Measurements from ENCODE around the gene SLC18B1.

The SLC18B1 gene

DNA sequence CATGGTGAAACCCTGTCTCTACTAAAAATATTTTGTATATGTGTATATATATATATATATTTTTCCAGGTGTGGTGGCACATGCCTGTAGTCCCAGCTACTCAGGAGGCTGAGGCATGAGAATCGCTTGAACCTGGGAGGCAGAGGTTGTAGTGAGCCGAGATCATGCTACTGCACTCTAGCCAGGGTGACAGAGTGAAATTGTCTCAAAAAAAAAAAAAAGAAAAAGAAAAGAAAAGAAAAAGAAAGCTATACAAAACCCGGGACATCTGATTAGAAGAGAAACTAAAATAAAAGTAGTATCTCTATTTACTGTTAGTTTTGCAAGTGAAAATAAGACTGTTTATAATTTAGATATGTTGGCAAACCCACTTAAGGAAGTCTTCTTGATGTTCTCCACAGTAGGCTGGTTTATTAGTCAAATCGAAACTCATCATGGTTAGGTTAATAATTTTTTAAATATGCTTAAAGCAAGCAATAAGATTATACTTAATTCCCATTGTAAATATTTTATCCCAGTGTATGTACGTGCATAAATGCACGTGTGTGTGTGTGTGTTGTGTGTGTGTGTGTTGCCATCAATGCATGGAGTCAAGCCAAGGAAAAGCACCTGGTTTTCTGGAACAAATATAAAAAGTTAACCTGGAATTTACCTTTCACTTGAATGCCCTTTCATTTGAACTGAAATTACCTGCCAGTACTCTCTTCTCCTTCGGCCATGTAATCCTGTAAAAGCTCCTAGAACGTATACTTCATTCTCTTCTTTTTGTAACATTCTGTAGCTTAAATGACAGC is 47.8 kb downstream of the SLC18B1 start:
- H3K9me3 ChIP-seq (ENCODE audit: low read length): no peaks in the 10 kb centered on the region
- no peaks in the 10 kb centered on the region for H3K27me3 ChIP-seq (ENCODE audit: insufficient read depth, low read length)
- no peak overlapping the region for H2AFZ ChIP-seq (ENCODE audit: low read depth, low read length)
- H3K4me1 ChIP-seq (ENCODE audit: insufficient read depth, low read length): no peaks in the 10 kb centered on the region
- no peak overlapping the region for H3K4me3 ChIP-seq (ENCODE audit: low read length)
- no peaks in the 10 kb centered on the region for H3K36me3 ChIP-seq (ENCODE audit: insufficient read depth, low read length)

DNA sequence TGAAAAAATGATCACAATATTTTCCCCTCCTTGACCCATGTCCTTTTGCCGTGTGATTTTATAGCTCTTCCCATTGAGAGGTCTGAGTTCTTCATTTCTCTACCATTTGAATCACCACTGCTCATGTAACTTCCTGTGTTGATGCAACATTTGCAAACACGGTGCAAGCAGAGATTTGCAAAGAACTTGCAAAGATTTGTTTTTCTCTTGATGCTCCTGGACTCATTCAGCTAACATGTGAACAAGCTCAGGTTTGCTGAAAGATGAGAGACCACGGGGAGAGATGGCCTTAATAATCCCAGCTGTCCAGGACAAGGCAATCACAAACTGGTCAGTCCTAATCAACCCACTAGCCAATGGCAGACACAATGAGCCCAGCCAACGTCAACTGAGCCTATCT is 49.3 kb downstream of the SLC18B1 start:
- H2AFZ ChIP-seq (ENCODE audit: low read depth, low read length): no peak overlapping the region
- H3K9me3 ChIP-seq (ENCODE audit: low read length): no peaks in the 10 kb centered on the region
- H3K36me3 ChIP-seq (ENCODE audit: insufficient read depth, low read length): no peaks in the 10 kb centered on the region
- no peaks in the 10 kb centered on the region for H3K27me3 ChIP-seq (ENCODE audit: insufficient read depth, low read length)
- H3K4me3 ChIP-seq (ENCODE audit: low read length): no peak overlapping the region
- no peaks in the 10 kb centered on the region for H3K4me1 ChIP-seq (ENCODE audit: insufficient read depth, low read length)

DNA sequence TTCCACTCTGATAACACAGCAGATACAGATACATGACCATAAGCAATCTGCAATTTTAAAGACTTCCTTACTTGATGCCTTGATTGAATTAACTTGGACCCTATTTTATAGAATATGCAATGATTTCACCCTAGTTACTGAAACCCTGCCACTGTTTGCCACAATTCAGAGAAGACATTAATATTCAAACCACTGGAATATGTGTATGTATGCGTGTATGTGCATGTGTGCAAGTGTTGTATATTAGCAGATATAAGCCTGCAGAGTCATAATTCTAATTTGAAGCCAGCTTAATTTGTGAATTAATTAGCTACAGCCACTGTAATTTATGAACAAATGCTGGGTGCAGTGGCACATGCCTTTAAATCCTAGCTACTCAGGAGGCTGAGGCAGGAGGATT is 50.0 kb downstream of the SLC18B1 start:
- Histone ChIP-seq H3K9me3 (ENCODE audit: low read length) (no peaks in the 10 kb centered on the region), H3K4me3 (ENCODE audit: low read length) (no peak overlapping the region), H3K36me3 (ENCODE audit: insufficient read depth, low read length) (no peaks in the 10 kb centered on the region), H3K4me1 (ENCODE audit: insufficient read depth, low read length) (no peaks in the 10 kb centered on the region), H3K27me3 (ENCODE audit: insufficient read depth, low read length) (no peaks in the 10 kb centered on the region), H2AFZ (ENCODE audit: low read depth, low read length) (no peak overlapping the region)

DNA sequence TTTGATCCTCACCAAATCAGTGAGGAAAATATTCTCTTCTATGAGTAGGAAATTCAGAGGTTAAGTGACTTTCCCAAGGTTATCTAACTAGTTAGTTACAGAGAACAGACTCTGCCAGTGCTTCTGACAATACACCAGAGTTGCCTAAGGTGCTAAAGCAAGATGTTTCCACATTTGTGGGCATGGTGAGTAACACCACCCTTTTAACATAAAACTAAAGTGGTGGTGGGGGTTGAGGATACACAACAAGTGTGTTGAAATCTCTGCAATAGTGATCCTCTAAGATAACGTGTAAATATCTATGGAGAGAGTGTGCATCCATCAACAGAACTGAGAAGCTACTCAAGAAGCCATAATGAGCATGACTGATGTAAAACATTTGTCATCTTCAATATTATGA is 52.4 kb downstream of the SLC18B1 start:
- Histone ChIP-seq H2AFZ (ENCODE audit: low read depth, low read length) (no peak overlapping the region), H3K36me3 (ENCODE audit: insufficient read depth, low read length) (no peaks in the 10 kb centered on the region), H3K4me3 (ENCODE audit: low read length) (no peak overlapping the region), H3K27me3 (ENCODE audit: insufficient read depth, low read length) (no peaks in the 10 kb centered on the region), H3K4me1 (ENCODE audit: insufficient read depth, low read length) (no peaks in the 10 kb centered on the region), H3K9me3 (ENCODE audit: low read length) (no peaks in the 10 kb centered on the region)

DNA sequence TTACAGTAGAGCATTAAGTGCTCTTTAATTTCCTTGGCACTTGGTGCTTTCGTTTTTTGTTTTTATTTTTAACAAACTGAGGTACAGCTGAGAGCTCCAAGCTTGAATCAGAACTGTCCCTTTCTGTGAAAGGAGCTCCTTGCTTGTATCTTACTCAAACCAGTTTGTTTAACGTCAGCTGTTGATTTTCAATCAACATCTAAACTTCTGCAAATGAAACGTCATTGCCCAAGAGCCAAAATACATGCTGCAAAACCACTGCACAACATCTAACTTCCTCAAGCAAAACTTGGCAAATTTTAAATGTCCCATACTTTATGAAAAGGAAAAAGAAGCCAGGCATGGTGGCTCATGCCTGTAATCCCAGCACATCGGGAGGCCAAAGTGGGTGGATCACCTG is 55.9 kb downstream of the SLC18B1 start:
- no peaks in the 10 kb centered on the region for H3K4me1 ChIP-seq (ENCODE audit: insufficient read depth, low read length)
- no peak overlapping the region for H2AFZ ChIP-seq (ENCODE audit: low read depth, low read length)
- H3K9me3 ChIP-seq (ENCODE audit: low read length): no peaks in the 10 kb centered on the region
- no peaks in the 10 kb centered on the region for H3K36me3 ChIP-seq (ENCODE audit: insufficient read depth, low read length)
- no peak overlapping the region for H3K4me3 ChIP-seq (ENCODE audit: low read length)
- H3K27me3 ChIP-seq (ENCODE audit: insufficient read depth, low read length): no peaks in the 10 kb centered on the region

DNA sequence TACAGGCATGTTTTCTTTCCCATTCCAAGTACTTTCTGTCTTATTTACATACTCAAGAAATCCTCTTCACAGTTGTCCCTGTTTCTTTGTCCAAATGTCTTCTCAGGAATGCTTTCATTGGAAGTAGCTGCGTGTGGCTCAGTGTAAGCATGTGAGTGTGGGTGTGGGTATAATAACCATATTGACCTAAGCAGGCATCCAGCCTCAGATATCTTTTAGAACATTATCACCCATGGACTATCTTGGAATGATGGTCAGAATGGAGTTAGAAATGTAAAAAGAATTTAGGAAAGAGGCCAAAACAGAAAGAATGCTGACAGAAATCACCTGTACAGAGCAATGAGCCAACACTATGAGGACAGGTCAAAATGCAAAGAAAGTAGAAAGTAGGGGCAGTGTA is 57.2 kb downstream of the SLC18B1 start:
- no peak overlapping the region for H3K4me3 ChIP-seq (ENCODE audit: low read length)
- H3K27me3 ChIP-seq (ENCODE audit: insufficient read depth, low read length): no peaks in the 10 kb centered on the region
- no peaks in the 10 kb centered on the region for H3K36me3 ChIP-seq (ENCODE audit: insufficient read depth, low read length)
- no peak overlapping the region for H2AFZ ChIP-seq (ENCODE audit: low read depth, low read length)
- no peaks in the 10 kb centered on the region for H3K9me3 ChIP-seq (ENCODE audit: low read length)
- H3K4me1 ChIP-seq (ENCODE audit: insufficient read depth, low read length): no peaks in the 10 kb centered on the region

DNA sequence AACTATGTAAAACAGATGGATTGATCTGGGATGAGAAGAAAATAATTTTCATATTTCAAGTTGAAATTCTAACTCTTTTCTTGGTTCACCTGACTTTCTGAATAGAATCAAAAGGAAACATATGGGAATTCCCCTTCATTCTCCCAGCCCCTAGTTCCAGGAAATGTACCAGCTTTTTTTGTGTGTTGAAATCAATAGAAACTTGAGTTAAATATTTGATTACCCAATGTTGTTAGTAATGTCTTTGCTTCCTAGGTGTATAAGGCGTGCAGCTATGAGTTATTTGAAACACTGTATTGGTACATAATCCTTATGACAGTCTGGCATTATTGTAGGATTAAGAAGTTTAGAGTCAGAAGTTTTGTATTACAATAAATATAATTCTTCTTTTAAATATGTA is 62.2 kb downstream of the SLC18B1 start:
- Histone ChIP-seq H3K4me1 (ENCODE audit: insufficient read depth, low read length) (no peaks in the 10 kb centered on the region), H3K9me3 (ENCODE audit: low read length) (no peaks in the 10 kb centered on the region), H2AFZ (ENCODE audit: low read depth, low read length) (no peak overlapping the region), H3K36me3 (ENCODE audit: insufficient read depth, low read length) (no peaks in the 10 kb centered on the region), H3K27me3 (ENCODE audit: insufficient read depth, low read length) (no peaks in the 10 kb centered on the region), H3K4me3 (ENCODE audit: low read length) (no peak overlapping the region)

DNA sequence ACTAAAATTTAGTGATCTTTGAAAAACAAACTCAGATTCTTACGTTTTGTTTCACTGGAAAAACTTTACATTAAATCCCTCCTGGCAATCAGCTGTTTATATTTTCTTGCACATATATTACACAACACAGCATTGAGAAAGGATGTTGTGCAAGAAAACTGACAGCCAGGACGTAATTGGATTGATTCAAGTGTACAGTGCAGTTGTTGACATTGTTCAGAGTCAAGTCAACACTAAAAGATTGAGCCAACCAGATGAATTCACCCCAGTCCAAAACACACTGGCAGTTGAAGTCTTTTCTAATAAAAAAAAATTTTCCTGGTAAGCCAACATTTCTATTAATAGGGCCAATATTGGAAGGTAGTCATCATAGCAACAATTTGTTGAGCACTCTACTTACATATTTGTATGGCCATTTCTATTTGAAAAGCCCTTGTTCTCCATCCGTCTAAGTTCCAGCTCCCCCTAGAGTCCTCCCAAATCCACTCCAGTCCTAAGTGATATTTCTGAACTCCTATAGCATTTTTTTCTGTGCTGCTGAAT is 63.7 kb downstream of the SLC18B1 start:
- no peaks in the 10 kb centered on the region for H3K27me3 ChIP-seq (ENCODE audit: insufficient read depth, low read length)
- no peaks in the 10 kb centered on the region for H3K36me3 ChIP-seq (ENCODE audit: insufficient read depth, low read length)
- no peak overlapping the region for H2AFZ ChIP-seq (ENCODE audit: low read depth, low read length)
- H3K4me3 ChIP-seq (ENCODE audit: low read length): no peak overlapping the region
- H3K9me3 ChIP-seq (ENCODE audit: low read length): no peaks in the 10 kb centered on the region
- no peaks in the 10 kb centered on the region for H3K4me1 ChIP-seq (ENCODE audit: insufficient read depth, low read length)

DNA sequence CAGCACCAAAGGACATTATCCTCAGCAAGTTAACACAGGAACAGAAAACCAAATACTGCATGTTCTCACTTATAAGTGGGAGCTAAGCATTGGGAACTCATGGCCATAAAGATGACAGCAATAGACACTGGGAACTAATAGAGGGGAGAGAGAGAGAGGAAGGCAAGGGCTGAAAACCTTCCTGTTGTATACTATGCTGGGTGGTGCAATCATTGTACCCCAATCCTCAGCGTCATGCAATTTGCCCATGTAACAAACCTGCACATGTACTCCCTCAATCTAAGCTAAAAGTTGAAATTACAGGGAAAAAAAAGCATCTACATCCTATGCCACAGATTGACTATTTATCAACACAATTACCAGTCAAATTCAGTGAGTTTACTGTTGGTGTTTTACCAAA is 64.6 kb downstream of the SLC18B1 start:
- H3K9me3 ChIP-seq (ENCODE audit: low read length): no peaks in the 10 kb centered on the region
- no peaks in the 10 kb centered on the region for H3K4me1 ChIP-seq (ENCODE audit: insufficient read depth, low read length)
- no peaks in the 10 kb centered on the region for H3K36me3 ChIP-seq (ENCODE audit: insufficient read depth, low read length)
- H3K27me3 ChIP-seq (ENCODE audit: insufficient read depth, low read length): no peaks in the 10 kb centered on the region
- no peak overlapping the region for H2AFZ ChIP-seq (ENCODE audit: low read depth, low read length)
- no peak overlapping the region for H3K4me3 ChIP-seq (ENCODE audit: low read length)

DNA sequence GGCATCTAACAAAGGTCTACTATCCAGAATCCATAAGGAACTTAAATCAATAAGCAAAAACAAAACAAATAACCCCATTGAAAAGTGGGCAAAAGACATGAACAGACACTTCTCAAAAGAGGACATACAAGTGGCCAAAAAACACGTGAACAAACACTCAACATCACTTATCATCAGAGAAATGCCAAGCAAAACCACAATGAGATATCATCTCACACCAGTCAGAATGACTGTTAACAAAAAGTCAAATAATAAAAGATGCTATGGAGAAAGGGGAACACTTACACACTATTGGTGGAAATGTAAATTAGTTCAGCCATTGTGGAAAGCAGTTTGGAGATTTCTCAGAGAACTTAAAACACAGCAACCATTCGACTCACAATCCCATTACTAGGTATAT is 65.2 kb downstream of the SLC18B1 start:
- H3K4me3 ChIP-seq (ENCODE audit: low read length): no peak overlapping the region
- no peak overlapping the region for H2AFZ ChIP-seq (ENCODE audit: low read depth, low read length)
- no peaks in the 10 kb centered on the region for H3K36me3 ChIP-seq (ENCODE audit: insufficient read depth, low read length)
- H3K27me3 ChIP-seq (ENCODE audit: insufficient read depth, low read length): no peaks in the 10 kb centered on the region
- no peaks in the 10 kb centered on the region for H3K4me1 ChIP-seq (ENCODE audit: insufficient read depth, low read length)
- H3K9me3 ChIP-seq (ENCODE audit: low read length): no peaks in the 10 kb centered on the region

DNA sequence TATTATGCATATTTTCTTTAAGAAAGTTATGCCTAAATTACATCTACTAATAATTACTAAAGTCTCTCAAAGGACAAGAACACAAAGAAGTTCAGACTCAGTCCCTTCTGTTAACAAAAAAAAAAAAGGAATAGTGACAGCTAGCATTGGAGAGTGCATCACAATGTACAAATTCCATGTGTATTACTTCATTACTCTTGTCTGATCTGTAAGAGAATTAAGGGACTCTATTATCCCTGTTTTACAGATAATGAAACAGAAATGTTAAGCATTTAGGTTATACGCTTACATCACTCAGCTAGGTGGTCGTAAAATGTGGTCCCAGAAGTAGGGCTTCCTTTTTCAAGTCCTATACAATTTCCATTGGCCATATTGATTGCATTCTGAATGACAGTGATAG is 67.4 kb downstream of the SLC18B1 start:
- H2AFZ ChIP-seq (ENCODE audit: low read depth, low read length): no peak overlapping the region
- no peaks in the 10 kb centered on the region for H3K27me3 ChIP-seq (ENCODE audit: insufficient read depth, low read length)
- no peaks in the 10 kb centered on the region for H3K9me3 ChIP-seq (ENCODE audit: low read length)
- no peaks in the 10 kb centered on the region for H3K4me1 ChIP-seq (ENCODE audit: insufficient read depth, low read length)
- no peak overlapping the region for H3K4me3 ChIP-seq (ENCODE audit: low read length)
- H3K36me3 ChIP-seq (ENCODE audit: insufficient read depth, low read length): no peaks in the 10 kb centered on the region

DNA sequence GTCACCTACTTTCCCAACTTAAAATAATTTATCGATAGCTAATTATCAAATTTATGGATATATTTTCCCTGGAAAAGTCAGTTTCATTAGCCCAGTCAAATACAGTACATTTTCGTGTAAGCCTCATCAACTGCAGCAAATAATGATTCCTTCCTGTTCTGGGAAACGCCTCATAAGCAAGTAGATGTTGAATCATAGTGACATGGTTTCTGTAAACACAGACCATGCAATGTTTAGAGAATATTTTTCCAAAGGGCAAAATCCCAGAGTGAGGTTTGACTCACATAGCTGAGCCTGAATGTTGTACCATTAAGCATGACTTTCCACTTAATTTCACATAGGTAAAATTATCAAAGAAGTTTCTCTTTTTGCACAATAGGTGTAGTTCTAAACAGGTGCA is 67.9 kb downstream of the SLC18B1 start:
- Histone ChIP-seq H3K9me3 (ENCODE audit: low read length) (no peaks in the 10 kb centered on the region), H3K36me3 (ENCODE audit: insufficient read depth, low read length) (no peaks in the 10 kb centered on the region), H3K4me1 (ENCODE audit: insufficient read depth, low read length) (no peaks in the 10 kb centered on the region), H2AFZ (ENCODE audit: low read depth, low read length) (no peak overlapping the region), H3K27me3 (ENCODE audit: insufficient read depth, low read length) (no peaks in the 10 kb centered on the region), H3K4me3 (ENCODE audit: low read length) (no peak overlapping the region)

DNA sequence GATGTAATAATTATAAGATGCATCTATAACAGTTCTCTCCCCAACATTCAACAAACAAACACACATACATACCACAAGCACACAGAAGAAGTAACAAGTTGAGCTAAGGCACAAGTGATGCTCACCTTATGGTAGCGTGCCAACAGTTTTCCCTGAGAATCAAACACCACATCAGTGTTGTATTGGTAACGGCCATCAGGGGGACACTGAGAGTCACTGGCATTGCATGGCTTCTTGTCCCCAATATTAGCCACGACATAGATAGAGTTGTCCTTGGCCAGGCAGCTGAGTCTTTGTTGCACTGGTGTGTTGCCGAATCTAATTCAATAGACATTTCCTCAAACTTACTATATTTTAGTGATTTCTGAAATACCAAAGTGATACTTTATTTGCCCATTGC is 69.8 kb downstream of the SLC18B1 start:
- no peak overlapping the region for H3K4me3 ChIP-seq (ENCODE audit: low read length)
- no peaks in the 10 kb centered on the region for H3K4me1 ChIP-seq (ENCODE audit: insufficient read depth, low read length)
- no peak overlapping the region for H2AFZ ChIP-seq (ENCODE audit: low read depth, low read length)
- no peaks in the 10 kb centered on the region for H3K9me3 ChIP-seq (ENCODE audit: low read length)
- no peaks in the 10 kb centered on the region for H3K36me3 ChIP-seq (ENCODE audit: insufficient read depth, low read length)
- H3K27me3 ChIP-seq (ENCODE audit: insufficient read depth, low read length): no peaks in the 10 kb centered on the region

DNA sequence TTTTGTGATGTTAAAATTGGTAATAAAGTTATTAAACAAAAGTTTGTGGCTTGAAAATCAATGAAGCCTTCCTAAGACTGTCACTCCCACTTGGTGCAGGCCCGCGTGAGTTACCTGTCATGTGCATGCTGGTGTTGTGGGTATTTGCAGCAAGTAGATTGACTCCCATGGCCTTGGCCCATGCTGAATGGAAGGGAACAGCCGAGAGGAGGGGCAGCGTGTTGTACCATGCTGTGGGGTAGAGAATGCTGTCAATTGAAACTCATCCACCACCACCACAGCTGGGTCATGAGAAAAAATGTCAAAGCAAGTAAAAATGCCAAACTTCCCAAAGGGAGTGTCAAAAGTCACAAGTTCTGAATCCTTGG is 71.8 kb downstream of the SLC18B1 start:
- H3K9me3 ChIP-seq (ENCODE audit: low read length): no peaks in the 10 kb centered on the region
- H3K4me3 ChIP-seq (ENCODE audit: low read length): no peak overlapping the region
- H3K36me3 ChIP-seq (ENCODE audit: insufficient read depth, low read length): no peaks in the 10 kb centered on the region
- no peaks in the 10 kb centered on the region for H3K27me3 ChIP-seq (ENCODE audit: insufficient read depth, low read length)
- H3K4me1 ChIP-seq (ENCODE audit: insufficient read depth, low read length): no peaks in the 10 kb centered on the region
- H2AFZ ChIP-seq (ENCODE audit: low read depth, low read length): no peak overlapping the region
